Measurements from ENCODE around the gene PRDM16. TPM values are rescaled to one million over a fixed set of nuclear protein-coding genes. Genes with fewer than 3 reads are reported as not detected.

PRDM16 gene
- total and polyA plus RNA-seq, 3 donors from 2014 or later: 2.1 to 5.6 (median 4.7) TPM

DNA sequence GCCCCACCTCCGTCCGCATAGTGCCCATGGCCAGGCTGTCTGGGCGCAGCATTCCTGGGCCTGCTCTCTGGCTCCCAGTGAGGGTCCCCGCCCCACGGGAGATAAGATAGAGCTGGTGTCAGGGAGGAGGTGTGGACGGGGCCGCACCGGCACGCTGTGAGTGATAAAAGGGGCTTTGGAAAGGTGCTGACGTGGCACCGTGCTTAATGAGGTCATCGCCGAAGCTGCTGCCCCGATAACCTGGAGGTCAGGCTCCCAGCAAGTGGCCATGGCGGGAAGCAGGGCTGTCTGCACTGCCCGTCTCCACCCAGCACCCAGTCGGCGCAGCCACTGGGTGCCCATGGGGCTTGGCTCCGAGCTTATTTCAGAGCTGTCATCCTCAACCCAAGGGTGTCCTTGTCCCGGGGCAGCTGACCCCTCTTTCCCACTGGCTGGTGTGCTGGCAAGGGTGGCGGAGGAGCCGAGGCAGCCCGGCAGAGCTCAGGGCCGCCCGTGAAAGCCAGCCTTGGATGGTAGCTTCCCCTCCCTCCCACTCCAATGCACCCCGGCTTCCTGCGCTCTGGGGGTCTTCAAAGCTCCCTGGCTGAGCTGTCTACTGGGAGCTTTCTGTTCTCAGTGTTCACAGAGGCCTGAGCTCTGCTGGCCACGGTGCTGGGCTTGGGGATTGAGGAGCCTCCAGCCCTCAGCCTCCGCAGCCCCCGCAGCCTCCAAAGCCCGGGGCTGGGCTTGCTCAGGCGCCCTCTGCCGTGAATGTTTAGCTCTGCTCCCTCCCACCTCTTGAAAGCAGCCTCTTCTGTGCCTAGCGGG is 280.4 kb downstream of the PRDM16 start:
- DNase-seq: peak; percentile 77
- TF ChIP-seq POLR2A (IDR thresholded peaks at IDR 0.05): no peak
- TF ChIP-seq, protein P1, sequence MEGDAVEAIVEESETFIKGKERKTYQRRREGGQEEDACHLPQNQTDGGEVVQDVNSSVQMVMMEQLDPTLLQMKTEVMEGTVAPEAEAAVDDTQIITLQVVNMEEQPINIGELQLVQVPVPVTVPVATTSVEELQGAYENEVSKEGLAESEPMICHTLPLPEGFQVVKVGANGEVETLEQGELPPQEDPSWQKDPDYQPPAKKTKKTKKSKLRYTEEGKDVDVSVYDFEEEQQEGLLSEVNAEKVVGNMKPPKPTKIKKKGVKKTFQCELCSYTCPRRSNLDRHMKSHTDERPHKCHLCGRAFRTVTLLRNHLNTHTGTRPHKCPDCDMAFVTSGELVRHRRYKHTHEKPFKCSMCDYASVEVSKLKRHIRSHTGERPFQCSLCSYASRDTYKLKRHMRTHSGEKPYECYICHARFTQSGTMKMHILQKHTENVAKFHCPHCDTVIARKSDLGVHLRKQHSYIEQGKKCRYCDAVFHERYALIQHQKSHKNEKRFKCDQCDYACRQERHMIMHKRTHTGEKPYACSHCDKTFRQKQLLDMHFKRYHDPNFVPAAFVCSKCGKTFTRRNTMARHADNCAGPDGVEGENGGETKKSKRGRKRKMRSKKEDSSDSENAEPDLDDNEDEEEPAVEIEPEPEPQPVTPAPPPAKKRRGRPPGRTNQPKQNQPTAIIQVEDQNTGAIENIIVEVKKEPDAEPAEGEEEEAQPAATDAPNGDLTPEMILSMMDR (IDR thresholded peaks at IDR 0.05): peak in 2 of 3 experiments; percentile 38 to 39
- H3K4me1 ChIP-seq: peaks cover 55% of the 10 kb centered on the region
- no peak overlapping the region for H3K4me3 ChIP-seq
- H3K9me3 ChIP-seq: no peaks in the 10 kb centered on the region
- WGBS, 2 donors: 34 to 67% methylated on average over 6 to 33 of the region's 34 CpGs
- intact Hi-C loops (cut with DNase I; ENCODE audit: low total_unique reads): loop anchor here (5.0 kb wide), 1 partner anchor 63 kb away; no protein-coding TSS in a partner anchor
- peak overlapping the region; percentile 88 to 93 for H3K27ac ChIP-seq
- H3K36me3 ChIP-seq (ENCODE audit: low read depth, missing control alignments): no peaks in the 10 kb centered on the region
- H3K27me3 ChIP-seq: no peaks in the 10 kb centered on the region

DNA sequence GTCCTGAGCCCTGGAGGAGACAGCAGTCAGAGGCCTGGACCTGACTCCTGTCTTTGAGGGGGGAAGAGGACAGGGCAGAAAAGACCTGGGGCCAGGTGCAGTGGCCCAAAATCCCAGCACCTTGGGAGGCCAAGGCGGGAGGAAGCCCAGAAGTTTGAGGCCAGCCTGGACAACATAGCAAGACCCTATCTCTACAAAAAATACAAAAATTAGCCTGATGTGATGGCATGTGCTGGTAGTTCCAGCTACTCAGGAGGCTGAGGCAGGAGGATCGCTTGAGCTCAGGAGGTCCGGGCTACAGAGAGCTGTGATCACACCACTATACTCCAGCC is 280.9 kb downstream of the PRDM16 start:
- H3K27me3 ChIP-seq: no peaks in the 10 kb centered on the region
- intact Hi-C loops (cut with DNase I; ENCODE audit: low total_unique reads): loop anchor here (5.0 kb wide), 1 partner anchor 62 kb away; no protein-coding TSS in a partner anchor
- H3K4me1 ChIP-seq: peaks cover 55% of the 10 kb centered on the region
- WGBS, 2 donors: 86 to 100% methylated on average over 2 to 3 of the region's 3 CpGs
- TF ChIP-seq, protein P1 (IDR thresholded peaks at IDR 0.05): no peak
- TF ChIP-seq POLR2A (IDR thresholded peaks at IDR 0.05): no peak
- DNase-seq: no peak
- H3K36me3 ChIP-seq (ENCODE audit: low read depth, missing control alignments): no peaks in the 10 kb centered on the region
- H3K4me3 ChIP-seq: no peak overlapping the region
- H3K27ac ChIP-seq: peak overlapping the region; percentile 88 to 93
- no peaks in the 10 kb centered on the region for H3K9me3 ChIP-seq

GRCh38 chr1:3350506-3351261 is 281.7 kb downstream of the PRDM16 start:
- Histone ChIP-seq H3K36me3 (ENCODE audit: low read depth, missing control alignments) (no peaks in the 10 kb centered on the region), H3K27me3 (no peaks in the 10 kb centered on the region), H3K4me1 (peaks cover 55% of the 10 kb centered on the region), H3K27ac (peak overlapping the region; percentile 88 to 93), H3K4me3 (no peak overlapping the region), H3K9me3 (no peaks in the 10 kb centered on the region)
- DNase-seq: peak; percentile 71
- WGBS, 2 donors: 32 to 75% methylated on average over 7 to 20 of the region's 20 CpGs
- TF ChIP-seq POLR2A (IDR thresholded peaks at IDR 0.05): no peak
- TF ChIP-seq, protein P1 (IDR thresholded peaks at IDR 0.05): peak in 2 of 3 experiments; percentile 16 to 29
- intact Hi-C loops (cut with DNase I; ENCODE audit: low total_unique reads): no loop called here

GRCh38 chr1:3351449-3352298 is 282.7 kb downstream of the PRDM16 start:
- 46 to 57% methylated on average over 9 to 11 of the region's 11 CpGs for WGBS, 2 donors
- H3K4me1 ChIP-seq: peaks cover 59% of the 10 kb centered on the region
- peak overlapping the region; percentile 88 to 93 for H3K27ac ChIP-seq
- TF ChIP-seq, protein P1 (IDR thresholded peaks at IDR 0.05): no peak
- intact Hi-C loops (cut with DNase I; ENCODE audit: low total_unique reads): no loop called here
- no peak overlapping the region for H3K4me3 ChIP-seq
- no peaks in the 10 kb centered on the region for H3K36me3 ChIP-seq (ENCODE audit: low read depth, missing control alignments)
- no peak for DNase-seq
- H3K27me3 ChIP-seq: no peaks in the 10 kb centered on the region
- no peaks in the 10 kb centered on the region for H3K9me3 ChIP-seq

Data from testis (tissue), 3 donors.